Ureter (tissue), 1 donor: Measurements from ENCODE around the gene PRRC2B. TPM values are rescaled to one million over a fixed set of nuclear protein-coding genes. Genes with fewer than 3 reads are reported as not detected.
"Not testable (repeated sequence)": the region's sequence is repeated elsewhere in the genome, so short reads cannot be mapped to it uniquely, and the experiment has no call there.

Source experiments
- DNase-seq: peaks from one replicate; pipeline ENCODE4 v3.0.0-alpha.2; 2020; ENCODE audit warnings: low spot score
- total RNA-seq: library from RNA; stranded (reverse); gene quantifications from one replicate; pipeline ENCODE4 v1.2.4, GENCODE V29; 2023
- donor health status: DM: yes; HTN: yes; CAD: no.

The PRRC2B gene
- total RNA-seq, 1 donor from 2014 or later, result 215 TPM

- DNase-seq, result no peak
Observed at GRCh38 chr9:131539223-131539923, 145.5 kb downstream of the PRRC2B start.

- no peak for DNase-seq
Observed at GRCh38 chr9:131543141-131543540, 149.3 kb downstream of the PRRC2B start.

GRCh38 chr9:131545003-131545785, 151.3 kb downstream of the PRRC2B start, which contains the start of gene PRRT1B:
Gene PRRT1B (plus strand): TSS chr9:131545523. CDS start chr9:131545616, 93 bp downstream.
- DNase-seq, result peak; percentile 84

- no peak for DNase-seq
Observed at GRCh38 chr9:131545786-131546335, 152.0 kb downstream of the PRRC2B start.

GRCh38 chr9:131546336-131547084, 152.6 kb downstream of the PRRC2B start:
- no peak for DNase-seq

GRCh38 chr9:131549186-131549585, 155.3 kb downstream of the PRRC2B start:
- DNase-seq, result not testable (repeated sequence)

Other genes with a start within 250 kb of the PRRC2B start
- 3.3 TPM for gene FAM78A, start 117.6 kb upstream of the PRRC2B start, total RNA-seq
- gene PLPP7, start 104.4 kb upstream of the PRRC2B start, total RNA-seq, result 3.9 TPM
- gene POMT1, start 108.8 kb downstream of the PRRC2B start, total RNA-seq, result 26.5 TPM
- gene UCK1, start 137.2 kb downstream of the PRRC2B start, total RNA-seq, result 20.4 TPM
- not detected for gene PRRT1B, start 151.4 kb downstream of the PRRC2B start, total RNA-seq